Measurements from ENCODE around the gene MORF4L2.

Gene MORF4L2

DNA sequence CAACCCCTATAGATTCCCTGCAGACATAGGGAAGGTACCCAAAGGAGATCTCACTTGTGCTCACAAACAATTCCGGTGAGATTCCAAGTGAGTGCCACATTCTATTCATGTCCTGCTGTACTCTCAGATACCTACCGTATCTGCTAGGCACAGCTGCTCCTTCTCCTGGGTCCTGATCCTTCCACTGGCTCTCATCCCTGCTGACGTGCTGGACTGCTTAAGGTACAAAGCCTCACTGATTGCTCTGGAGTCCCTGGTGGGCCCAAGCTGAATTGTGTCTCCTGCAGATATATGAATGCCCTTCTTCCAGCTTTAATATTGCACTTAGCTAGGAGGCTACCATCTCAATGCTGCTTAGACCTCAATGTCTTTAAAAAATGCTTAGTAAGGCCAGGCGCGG, 55.4 kb downstream of the MORF4L2 start:
- no peak for DNase-seq

GRCh38 chrX:103630171-103630511, 56.4 kb downstream of the MORF4L2 start:
- DNase-seq = no peak

- peak; percentile 17 for DNase-seq
Measured at GRCh38 chrX:103629318-103630170, 57.0 kb downstream of the MORF4L2 start.

- DNase-seq = peak; percentile 35
Measured at GRCh38 chrX:103628386-103629317, 57.8 kb downstream of the MORF4L2 start, which contains the start of gene TCEAL1. TSS of gene TCEAL1 (plus strand) at chrX:103628975. CDS start at chrX:103629917, 942 bp downstream.

- no peak for DNase-seq
Measured at GRCh38 chrX:103626855-103627254, 59.6 kb downstream of the MORF4L2 start.

Measured in stimulated activated CD4-positive, alpha-beta T cell treated with anti-CD3 and anti-CD28 coated beads, Interleukin-4, amount 100 ng/mL, for 24 hours (primary cell).